PC-9 (cell line): ENCODE measurements around the gene RNF40. TPM values are rescaled to one million over a fixed set of nuclear protein-coding genes. Genes with fewer than 3 reads are reported as not detected.

Experiments
- BruUV-seq: library from RNA; stranded (reverse); fragments of 400-500 nt; replicated peaks from 2 replicates; lab custom pipeline; 2021; lab: Mats Ljungman, UMichigan
- CTCF ChIA-PET: fragments of 300-600 bp; sonication (Branson Sonifier 250); formaldehyde crosslinking; loops from one replicate; lab custom pipeline; 2022; ENCODE audit warnings: antibody characterized with exemption; lab: Charles Lee
- POLR2A ChIA-PET: fragments of 300-600 bp; sonication (Branson Sonifier 250); formaldehyde crosslinking; loops from one replicate; lab custom pipeline; 2022; ENCODE audit warnings: antibody characterized with exemption; ENCODE audit not compliant: unreplicated experiment; lab: Charles Lee
- DNase-seq, 2 experiments: peaks; one replicate each; pipeline versions ENCODE4 v3.0.0 to v3.0.0-alpha.2; 2015 to 2022; ENCODE audit warnings: mixed read lengths in 1 of 2
- H2AFZ ChIP-seq: fragments of 200-600 bp; sonication (generic); 2 replicates; pipeline ENCODE4 v1.8.1; 2017; ENCODE audit warnings: antibody characterized with exemption
- H3F3A ChIP-seq: fragments of 200-600 bp; sonication (generic); 2 replicates; pipeline ENCODE4 v1.8.1; 2017; ENCODE audit warnings: antibody characterized with exemption, mild to moderate bottlenecking, low read depth; ENCODE audit not compliant: insufficient read depth
- H3K27ac ChIP-seq: fragments of 200-600 bp; sonication (generic); 2 replicates; pipeline ENCODE4 v1.6.1; 2016; ENCODE audit warnings: mixed run types
- H3K27me3 ChIP-seq: fragments of 200-600 bp; sonication (generic); 2 replicates; pipeline ENCODE4 v1.6.1; 2016; ENCODE audit warnings: low read depth, mixed run types; ENCODE audit not compliant: insufficient read depth
- H3K36me3 ChIP-seq: fragments of 200-600 bp; sonication (generic); 2 replicates; pipeline ENCODE4 v1.6.1; 2016; ENCODE audit warnings: low read depth, mixed run types
- H3K4me1 ChIP-seq: fragments of 200-600 bp; sonication (generic); replicated peaks from 2 replicates; pipeline ENCODE4 v1.6.1; 2016; ENCODE audit warnings: mixed run types; ENCODE audit not compliant: insufficient read depth
- H3K4me2 ChIP-seq: fragments of 200-600 bp; sonication (generic); 2 replicates; pipeline ENCODE4 v1.6.1; 2017; ENCODE audit warnings: mixed run types
- H3K4me3 ChIP-seq: fragments of 200-600 bp; sonication (generic); 2 replicates; pipeline ENCODE4 v1.6.1; 2016; ENCODE audit warnings: mixed run types
- H3K79me2 ChIP-seq: fragments of 200-600 bp; sonication (generic); 2 replicates; pipeline ENCODE4 v1.6.1; 2017; ENCODE audit warnings: low read depth, mixed run types
- H3K9me2 ChIP-seq: fragments of 200-600 bp; sonication (generic); 2 replicates; pipeline ENCODE4 v1.8.1; 2017; ENCODE audit warnings: mild to moderate bottlenecking; ENCODE audit not compliant: insufficient read depth
- H3K9me3 ChIP-seq: fragments of 200-600 bp; sonication (generic); 2 replicates; pipeline ENCODE4 v1.8.1; 2016; ENCODE audit warnings: low read depth; ENCODE audit not compliant: insufficient read depth
- H4K20me1 ChIP-seq: fragments of 200-600 bp; sonication (generic); 2 replicates; pipeline ENCODE4 v1.8.1; 2017; ENCODE audit not compliant: insufficient read depth
- EZH2 ChIP-seq: fragments of 200-600 bp; sonication (generic); IDR thresholded peaks from 2 replicates; pipeline ENCODE4 v1.8.0; 2017; ENCODE audit warnings: antibody characterized with exemption, low read depth
- intact Hi-C: fragments of 100-400 bp; cut with micrococcal nuclease; formaldehyde crosslinking; loops from one replicate; pipeline ENCODE4 v1.10.0; 2022; ENCODE audit not compliant: unreplicated experiment
- total RNA-seq: library from RNA; stranded (reverse); gene quantifications from 2 replicates; pipeline ENCODE4 v1.2.3, GENCODE V29; 2021
- TF ChIP-seq, protein P1 (sequence below): fragments of 200-600 bp; sonication (generic); conservative IDR thresholded peaks from 2 replicates; pipeline ENCODE4 v1.6.1; 2017; ENCODE audit warnings: mixed run types, antibody characterized with exemption, mild to moderate bottlenecking, moderate library complexity

The RNF40 gene
- total RNA-seq, 1 experiment from 2014 or later = 178 TPM

DNA sequence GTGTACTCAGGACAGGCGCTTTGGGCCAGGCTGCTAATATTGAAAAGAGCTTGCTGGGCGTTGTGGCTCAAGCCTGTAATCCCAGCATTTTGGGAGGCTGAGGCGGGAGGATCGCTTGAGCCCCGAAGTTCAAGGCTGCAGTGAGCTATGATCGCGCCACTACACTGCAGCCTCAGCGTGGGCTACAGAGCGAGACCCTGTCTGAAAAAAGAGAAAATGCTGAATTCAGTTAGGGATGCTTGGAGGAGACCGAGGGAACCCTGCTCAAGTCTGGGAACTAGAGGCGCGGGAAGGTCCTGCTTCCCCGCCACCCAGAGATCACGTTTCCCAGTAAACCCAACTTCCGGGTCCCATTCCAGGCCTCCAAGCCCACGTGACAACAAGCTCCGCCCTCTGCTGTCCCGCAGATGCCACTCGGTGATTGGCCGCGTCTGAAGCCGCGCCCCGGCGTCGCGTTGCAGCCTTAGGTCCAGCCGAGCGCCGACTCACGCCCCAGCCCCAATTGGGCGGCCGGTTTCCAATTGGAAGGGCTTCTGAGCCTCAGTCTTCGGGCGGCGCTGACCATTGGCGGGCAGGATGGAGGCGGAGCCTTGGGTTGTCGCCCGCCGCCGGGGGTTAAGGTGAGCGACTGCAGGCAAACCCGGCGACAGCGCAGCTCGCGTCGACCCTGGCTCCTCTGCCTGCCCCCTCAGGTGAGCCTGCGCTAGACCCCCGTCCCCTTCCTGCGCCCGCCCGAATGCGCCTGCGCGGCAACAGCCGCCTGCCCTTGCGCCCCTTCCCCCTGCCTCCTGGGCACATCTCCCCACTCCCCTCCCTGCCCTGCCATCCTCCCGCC is 14.1 kb upstream of the RNF40 start, which contains the start of gene PHKG2:
TSS of gene PHKG2 (plus strand) at position 627 of the 835 bp plus-strand sequence. CDS start 396 bp downstream, outside the sequence.
- BruUV-seq = no TSS peak

DNA sequence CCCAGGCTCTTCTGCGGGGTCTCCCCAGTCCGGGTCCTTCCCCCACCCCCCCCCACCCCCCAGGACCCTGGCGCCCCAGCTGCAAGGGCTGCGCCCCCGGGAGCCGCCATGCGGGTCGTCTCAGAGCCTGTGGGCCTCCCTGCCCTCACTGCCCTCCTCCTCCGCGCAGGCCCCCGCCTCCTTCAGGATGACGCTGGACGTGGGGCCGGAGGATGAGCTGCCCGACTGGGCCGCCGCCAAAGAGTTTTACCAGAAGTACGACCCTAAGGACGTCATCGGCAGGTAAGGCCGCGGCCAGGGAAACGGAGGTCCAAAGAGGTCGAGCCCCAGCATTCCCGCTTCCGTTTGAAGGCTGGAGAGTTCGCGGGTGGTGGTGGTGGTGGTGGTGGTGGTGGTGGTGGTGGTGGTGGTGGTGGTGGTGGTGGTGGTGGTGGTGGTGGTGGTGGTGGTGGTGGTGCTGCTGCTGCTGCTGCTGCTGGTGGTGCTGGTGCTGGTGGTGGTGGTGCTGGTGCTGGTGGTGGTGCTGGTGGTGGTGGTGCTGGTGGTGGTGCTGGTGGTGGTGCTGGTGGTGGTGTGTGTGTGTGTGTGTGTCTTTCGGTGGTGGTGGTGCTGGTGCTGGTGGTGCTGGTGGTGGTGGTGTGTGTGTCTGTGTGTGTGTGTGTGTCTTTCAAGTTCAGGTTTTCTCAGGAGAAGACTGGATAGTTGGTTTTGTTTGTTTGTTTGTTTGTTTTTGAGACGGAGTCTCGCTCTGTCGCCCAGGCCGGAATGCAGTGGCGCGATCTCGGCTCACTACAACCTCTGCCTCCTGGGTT is 13.3 kb upstream of the RNF40 start:
- intact Hi-C loops = loop anchor here (1.0 to 2.0 kb wide), 2 partner anchors 13 to 174 kb away; partner anchors contain the start of genes CFAP119, FBXL19 and RNF40
- DNase-seq = peak in 1 of 2 experiments; percentile 55

More for the DNA sequence above, 14.1 kb upstream of the RNF40 start, which contains the start of gene PHKG2:
- peaks cover 13% of the 10 kb centered on the region for H3K4me1 ChIP-seq
- H4K20me1 ChIP-seq = no peaks in the 10 kb centered on the region
- peaks cover 23% of the 10 kb centered on the region for H3K79me2 ChIP-seq
- H3K36me3 ChIP-seq = peaks cover 31% of the 10 kb centered on the region
- DNase-seq = peak; percentile 98 to 100
- no peak within 1 kb of the TSS for H2AFZ ChIP-seq
- peak within 1 kb of the TSS; percentile 75 for H3K4me2 ChIP-seq
- CTCF ChIA-PET = no interaction called here
- peak within 1 kb of the TSS; percentile 75 for H3K4me3 ChIP-seq
- H3K9me3 ChIP-seq = no peaks in the 10 kb centered on the region
- POLR2A ChIA-PET = interaction anchor here (0.6 to 1.0 kb wide), 8 partner anchors 8 to 937 kb away, joined by 3 to 11 read pairs (median 4); no protein-coding TSS in a partner anchor
- intact Hi-C loops = loop anchor here (1.0 to 2.0 kb wide), 2 partner anchors 14 to 175 kb away; partner anchors contain the start of genes CFAP119, FBXL19 and RNF40
- no peak for TF ChIP-seq EZH2
- TF ChIP-seq, protein P1, sequence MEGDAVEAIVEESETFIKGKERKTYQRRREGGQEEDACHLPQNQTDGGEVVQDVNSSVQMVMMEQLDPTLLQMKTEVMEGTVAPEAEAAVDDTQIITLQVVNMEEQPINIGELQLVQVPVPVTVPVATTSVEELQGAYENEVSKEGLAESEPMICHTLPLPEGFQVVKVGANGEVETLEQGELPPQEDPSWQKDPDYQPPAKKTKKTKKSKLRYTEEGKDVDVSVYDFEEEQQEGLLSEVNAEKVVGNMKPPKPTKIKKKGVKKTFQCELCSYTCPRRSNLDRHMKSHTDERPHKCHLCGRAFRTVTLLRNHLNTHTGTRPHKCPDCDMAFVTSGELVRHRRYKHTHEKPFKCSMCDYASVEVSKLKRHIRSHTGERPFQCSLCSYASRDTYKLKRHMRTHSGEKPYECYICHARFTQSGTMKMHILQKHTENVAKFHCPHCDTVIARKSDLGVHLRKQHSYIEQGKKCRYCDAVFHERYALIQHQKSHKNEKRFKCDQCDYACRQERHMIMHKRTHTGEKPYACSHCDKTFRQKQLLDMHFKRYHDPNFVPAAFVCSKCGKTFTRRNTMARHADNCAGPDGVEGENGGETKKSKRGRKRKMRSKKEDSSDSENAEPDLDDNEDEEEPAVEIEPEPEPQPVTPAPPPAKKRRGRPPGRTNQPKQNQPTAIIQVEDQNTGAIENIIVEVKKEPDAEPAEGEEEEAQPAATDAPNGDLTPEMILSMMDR = no peak
- peak within 1 kb of the TSS; percentile 53 for H3K27ac ChIP-seq
- no peaks in the 10 kb centered on the region for H3K9me2 ChIP-seq
- no peaks in the 10 kb centered on the region for H3K27me3 ChIP-seq
- H3F3A ChIP-seq = peaks cover 51% of the 10 kb centered on the region

More for the DNA sequence above, 13.3 kb upstream of the RNF40 start:
- Histone ChIP-seq H3K4me3 (peak overlapping the region; percentile 75), H3K79me2 (peaks cover 17% of the 10 kb centered on the region), H3K9me2 (no peaks in the 10 kb centered on the region), H3K9me3 (no peaks in the 10 kb centered on the region), H3F3A (peaks cover 45% of the 10 kb centered on the region), H3K27ac (no peak overlapping the region), H3K4me2 (peak overlapping the region; percentile 73), H4K20me1 (no peaks in the 10 kb centered on the region), H2AFZ (no peak overlapping the region), H3K4me1 (peaks cover 13% of the 10 kb centered on the region), H3K27me3 (no peaks in the 10 kb centered on the region), H3K36me3 (peaks cover 26% of the 10 kb centered on the region)
- POLR2A ChIA-PET = interaction anchor here (0.6 to 1.0 kb wide), 6 partner anchors 26 to 936 kb away, joined by 3 to 11 read pairs (median 4); no protein-coding TSS in a partner anchor
- no peak for TF ChIP-seq EZH2
- TF ChIP-seq, protein P1 = no peak
- BruUV-seq = no TSS peak
- CTCF ChIA-PET = no interaction called here
